22Rv1 (cell line): ENCODE measurements around the gene SYNDIG1L.

Source experiments
- CTCF ChIP-seq: fragments of 450-650 bp; IDR thresholded peaks from 2 replicates; pipeline ENCODE4 v1.5.1; 2017; ENCODE audit warnings: mild to moderate bottlenecking
- ZFX ChIP-seq: fragments of 450-650 bp; IDR thresholded peaks from 2 replicates; pipeline ENCODE4 v1.6.1; 2017; ENCODE audit warnings: antibody characterized with exemption, borderline replicate concordance

DNA sequence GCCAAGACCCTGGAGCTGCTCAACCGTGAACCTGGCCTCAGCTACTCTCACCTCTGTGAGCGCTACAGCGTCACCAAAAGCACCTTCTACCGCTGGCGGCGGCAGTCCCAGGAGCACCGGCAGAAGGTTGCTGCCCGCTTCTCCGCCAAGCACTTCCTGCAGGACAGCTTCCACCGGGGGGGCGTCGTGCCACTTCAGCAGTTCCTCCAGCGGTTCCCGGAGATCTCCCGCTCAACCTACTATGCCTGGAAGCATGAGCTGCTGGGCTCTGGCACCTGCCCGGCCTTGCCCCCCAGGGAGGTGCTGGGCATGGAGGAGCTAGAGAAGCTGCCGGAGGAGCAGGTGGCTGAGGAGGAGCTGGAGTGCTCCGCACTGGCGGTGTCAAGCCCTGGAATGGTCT, 68.4 kb downstream of the SYNDIG1L start:
- TF ChIP-seq CTCF (no peak), ZFX (no peak)
